ENCODE results near the gene GREB1.

DNA sequence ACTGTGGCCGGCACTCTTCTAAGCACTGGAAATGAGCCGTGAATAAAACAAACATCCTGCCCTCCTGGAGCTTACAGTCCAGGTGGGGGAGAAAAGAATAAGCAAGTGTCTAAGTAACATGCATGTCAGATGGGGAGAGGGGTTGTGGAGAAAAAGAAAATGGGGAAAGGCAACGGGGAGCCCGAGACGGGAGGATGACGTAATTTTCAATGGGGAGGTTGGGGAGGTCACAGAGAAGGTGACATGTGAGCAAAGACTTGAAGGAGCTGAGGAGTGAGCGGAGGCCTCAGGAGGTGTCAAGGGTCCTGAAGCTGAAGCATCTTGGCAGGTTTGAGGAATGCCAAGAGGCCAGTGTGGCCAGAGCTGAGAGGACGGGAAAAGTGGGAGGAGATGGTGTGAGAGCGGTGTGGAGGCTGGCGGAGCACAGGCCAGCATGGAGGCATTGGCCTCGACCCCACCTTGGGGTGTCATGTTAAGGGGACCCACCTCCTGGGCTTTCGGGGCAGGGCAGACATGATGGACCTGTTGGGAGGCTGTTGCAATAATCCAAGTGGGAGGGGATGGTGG is 151.1 kb downstream of the GREB1 start:
- TF ChIP-seq, protein P1, sequence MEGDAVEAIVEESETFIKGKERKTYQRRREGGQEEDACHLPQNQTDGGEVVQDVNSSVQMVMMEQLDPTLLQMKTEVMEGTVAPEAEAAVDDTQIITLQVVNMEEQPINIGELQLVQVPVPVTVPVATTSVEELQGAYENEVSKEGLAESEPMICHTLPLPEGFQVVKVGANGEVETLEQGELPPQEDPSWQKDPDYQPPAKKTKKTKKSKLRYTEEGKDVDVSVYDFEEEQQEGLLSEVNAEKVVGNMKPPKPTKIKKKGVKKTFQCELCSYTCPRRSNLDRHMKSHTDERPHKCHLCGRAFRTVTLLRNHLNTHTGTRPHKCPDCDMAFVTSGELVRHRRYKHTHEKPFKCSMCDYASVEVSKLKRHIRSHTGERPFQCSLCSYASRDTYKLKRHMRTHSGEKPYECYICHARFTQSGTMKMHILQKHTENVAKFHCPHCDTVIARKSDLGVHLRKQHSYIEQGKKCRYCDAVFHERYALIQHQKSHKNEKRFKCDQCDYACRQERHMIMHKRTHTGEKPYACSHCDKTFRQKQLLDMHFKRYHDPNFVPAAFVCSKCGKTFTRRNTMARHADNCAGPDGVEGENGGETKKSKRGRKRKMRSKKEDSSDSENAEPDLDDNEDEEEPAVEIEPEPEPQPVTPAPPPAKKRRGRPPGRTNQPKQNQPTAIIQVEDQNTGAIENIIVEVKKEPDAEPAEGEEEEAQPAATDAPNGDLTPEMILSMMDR (IDR thresholded peaks at IDR 0.05; ENCODE audit: low read depth, low read length): no peak
- no peak for TF ChIP-seq EZH2phosphoT487 (IDR thresholded peaks at IDR 0.05; ENCODE audit: low read depth)

Measured in OCI-LY3 (cell line).